DND-41 (cell line): ENCODE data around the gene GGT7.

Experiments
- ATAC-seq: fragments of 200-7000 bp; cut with Tn5 transposase; 3 replicates; pipeline ENCODE4 v1.9.1; 2021; ENCODE audit warnings: low read depth; ENCODE audit not compliant: insufficient read depth
- DNase-seq: peaks from one replicate; pipeline ENCODE4 v3.0.0-alpha.2; 2020
- H2AFZ ChIP-seq: 2 replicates; pipeline ENCODE4 v1.6.0; 2012; ENCODE audit warnings: low read depth, low read length
- H3K27ac ChIP-seq: 2 replicates; pipeline ENCODE4 v1.5.1; 2012; ENCODE audit warnings: low read length, inconsistent platforms
- H3K27me3 ChIP-seq: fragments of 200-600 bp; sonication (generic); 2 replicates; pipeline ENCODE4 v1.6.0; 2012; ENCODE audit warnings: low read length, mild to moderate bottlenecking, inconsistent platforms; ENCODE audit not compliant: insufficient read depth, poor library complexity
- H3K36me3 ChIP-seq: 2 replicates; pipeline ENCODE4 v1.5.1; 2012; ENCODE audit warnings: low read length, inconsistent platforms; ENCODE audit not compliant: insufficient read depth
- H3K4me1 ChIP-seq: 2 replicates; pipeline ENCODE4 v1.5.1; 2012; ENCODE audit warnings: mild to moderate bottlenecking, low read length; ENCODE audit not compliant: insufficient read depth
- H3K4me2 ChIP-seq: 2 replicates; pipeline ENCODE4 v1.6.0; 2012; ENCODE audit warnings: mild to moderate bottlenecking, moderate library complexity, low read length, inconsistent platforms; ENCODE audit not compliant: insufficient read depth
- H3K4me3 ChIP-seq, 2 experiments: fragments of 200-600 bp in 1 of 2; shearing (Covaris generic) in 1 of 2; 2 replicates each; pipeline ENCODE4 v1.5.1; 2012 to 2016; ENCODE audit warnings: inconsistent platforms in 2 of 2, low read length in 2 of 2, mild to moderate bottlenecking in 2 of 2, low read depth in 1 of 2, moderate library complexity in 1 of 2
- H3K79me2 ChIP-seq: 2 replicates; pipeline ENCODE4 v1.6.0; 2012; ENCODE audit warnings: low read length, inconsistent platforms; ENCODE audit not compliant: insufficient read depth
- H3K9ac ChIP-seq: 2 replicates; pipeline ENCODE4 v1.6.0; 2012; ENCODE audit warnings: low read depth, mild to moderate bottlenecking, inconsistent platforms, low read length, moderate library complexity
- H3K9me3 ChIP-seq: 2 replicates; pipeline ENCODE4 v1.5.1; 2012; ENCODE audit warnings: low read length, moderate library complexity, mild to moderate bottlenecking, inconsistent platforms; ENCODE audit not compliant: insufficient read depth, severe bottlenecking
- H4K20me1 ChIP-seq: 2 replicates; pipeline ENCODE4 v1.6.0; 2012; ENCODE audit warnings: low read length; ENCODE audit not compliant: insufficient read depth
- CTCF ChIP-seq: IDR thresholded peaks from 2 replicates; pipeline ENCODE4 v1.5.1; 2012; ENCODE audit warnings: borderline replicate concordance, low read length, moderate library complexity, mild to moderate bottlenecking; ENCODE audit not compliant: poor library complexity, severe bottlenecking; ENCODE audit errors: extremely low read depth
- EZH2 ChIP-seq: IDR thresholded peaks from 3 replicates; pipeline ENCODE4 v1.6.1; 2012; ENCODE audit warnings: borderline replicate concordance, low read depth, mild to moderate bottlenecking, moderate library complexity, low read length, inconsistent platforms; ENCODE audit not compliant: severe bottlenecking

The GGT7 gene

GRCh38 chr20:34798328-34798727 lies 74.3 kb downstream of the GGT7 start:
- no peak overlapping the region for H3K27ac ChIP-seq
- H3K9me3 ChIP-seq, result no peaks in the 10 kb centered on the region
- H3K4me2 ChIP-seq, result no peak overlapping the region
- no peaks in the 10 kb centered on the region for H3K27me3 ChIP-seq
- no peak overlapping the region for H2AFZ ChIP-seq
- DNase-seq, result no peak
- no peak for TF ChIP-seq EZH2
- TF ChIP-seq CTCF, result no peak
- H3K4me3 ChIP-seq, result no peak overlapping the region
- peaks cover 55% of the 10 kb centered on the region for H4K20me1 ChIP-seq
- no peak for ATAC-seq
- H3K79me2 ChIP-seq, result peaks cover 99% of the 10 kb centered on the region
- no peak overlapping the region for H3K9ac ChIP-seq
- no peaks in the 10 kb centered on the region for H3K4me1 ChIP-seq
- H3K36me3 ChIP-seq, result 0 out of 2 replicates have a peak, but pooled peaks cover 12% of the 10 kb centered on the region

- ATAC-seq, result no peak
Observed at GRCh38 chr20:34797012-34797995, 75.4 kb downstream of the GGT7 start.

More at GRCh38 chr20:34797012-34797995, 75.4 kb downstream of the GGT7 start:
- Histone ChIP-seq H3K27me3 (no peaks in the 10 kb centered on the region), H3K9me3 (no peaks in the 10 kb centered on the region), H3K36me3 (0 out of 2 replicates have a peak, but pooled peaks cover 10% of the 10 kb centered on the region), H3K79me2 (peaks cover 100% of the 10 kb centered on the region), H3K4me3 (no peak overlapping the region), H3K4me1 (no peaks in the 10 kb centered on the region), H3K27ac (no peak overlapping the region), H2AFZ (no peak overlapping the region), H4K20me1 (peaks cover 56% of the 10 kb centered on the region), H3K9ac (no peak overlapping the region), H3K4me2 (no peak overlapping the region)
- TF ChIP-seq CTCF (no peak), EZH2 (no peak)
- no peak for DNase-seq
